ENCODE measurements around the gene ROBO3. TPM values are rescaled to one million over a fixed set of nuclear protein-coding genes. Genes with fewer than 3 reads are reported as not detected.

The ROBO3 gene
- total and polyA plus RNA-seq, 2 experiments from 2014 or later, result 2.6 to 10.3 TPM

GRCh38 chr11:124878759-124879492 is 13.7 kb downstream of the ROBO3 start:
- no peak for TF ChIP-seq CTCF (IDR thresholded peaks at IDR 0.05; ENCODE audit: low read depth, low read length)
- no peaks in the 10 kb centered on the region for H3K36me3 ChIP-seq
- H3K27ac ChIP-seq, result no peak overlapping the region
- no peaks in the 10 kb centered on the region for H3K4me1 ChIP-seq (ENCODE audit: low read depth)
- H3K9me3 ChIP-seq (ENCODE audit: low read depth), result no peaks in the 10 kb centered on the region
- H3K4me3 ChIP-seq, result no peak overlapping the region
- peaks cover 21% of the 10 kb centered on the region for H3K27me3 ChIP-seq
- no peak for DNase-seq (ENCODE audit: low read depth in 1 of 2, low spot score in 1 of 2)

- Histone ChIP-seq H3K36me3 (no peaks in the 10 kb centered on the region), H3K27me3 (peaks cover 13% of the 10 kb centered on the region), H3K9me3 (ENCODE audit: low read depth) (no peaks in the 10 kb centered on the region), H3K4me3 (no peak overlapping the region), H3K4me1 (ENCODE audit: low read depth) (no peaks in the 10 kb centered on the region), H3K27ac (no peak overlapping the region)
- DNase-seq (ENCODE audit: low read depth in 1 of 2, low spot score in 1 of 2), result no peak
- TF ChIP-seq CTCF (IDR thresholded peaks at IDR 0.05; ENCODE audit: low read depth, low read length), result no peak
Measured at GRCh38 chr11:124879493-124880289, 14.5 kb downstream of the ROBO3 start.

GRCh38 chr11:124880290-124880611 is 15.0 kb downstream of the ROBO3 start:
- Histone ChIP-seq H3K9me3 (ENCODE audit: low read depth) (no peaks in the 10 kb centered on the region), H3K27me3 (peaks cover 7% of the 10 kb centered on the region), H3K4me1 (ENCODE audit: low read depth) (no peaks in the 10 kb centered on the region), H3K27ac (no peak overlapping the region), H3K36me3 (no peaks in the 10 kb centered on the region), H3K4me3 (no peak overlapping the region)
- TF ChIP-seq CTCF (IDR thresholded peaks at IDR 0.05; ENCODE audit: low read depth, low read length), result no peak
- DNase-seq (ENCODE audit: low read depth in 1 of 2, low spot score in 1 of 2), result no peak

- DNase-seq (ENCODE audit: low read depth in 1 of 2, low spot score in 1 of 2), result no peak
- no peaks in the 10 kb centered on the region for H3K4me1 ChIP-seq (ENCODE audit: low read depth)
- H3K4me3 ChIP-seq, result no peak overlapping the region
- peaks cover under 1% of the 10 kb centered on the region for H3K27me3 ChIP-seq
- no peaks in the 10 kb centered on the region for H3K9me3 ChIP-seq (ENCODE audit: low read depth)
- H3K36me3 ChIP-seq, result no peaks in the 10 kb centered on the region
- no peak for TF ChIP-seq CTCF (IDR thresholded peaks at IDR 0.05; ENCODE audit: low read depth, low read length)
- H3K27ac ChIP-seq, result no peak overlapping the region
Measured at GRCh38 chr11:124880958-124881357, 15.7 kb downstream of the ROBO3 start.

- DNase-seq (ENCODE audit: low read depth in 1 of 2, low spot score in 1 of 2), result peak in 1 of 2 donors; percentile 51
- Histone ChIP-seq H3K9me3 (ENCODE audit: low read depth) (no peaks in the 10 kb centered on the region), H3K27ac (no peak overlapping the region), H3K4me1 (ENCODE audit: low read depth) (no peaks in the 10 kb centered on the region), H3K27me3 (no peaks in the 10 kb centered on the region), H3K36me3 (no peaks in the 10 kb centered on the region), H3K4me3 (no peak overlapping the region)
- TF ChIP-seq CTCF (IDR thresholded peaks at IDR 0.05; ENCODE audit: low read depth, low read length), result no peak
Measured at GRCh38 chr11:124882339-124883071, 17.3 kb downstream of the ROBO3 start.
